Measurements from ENCODE around the gene ELMO1.
A peak's percentile ranks its signal among the peaks of the same experiment; 100 is the strongest.

ELMO1 gene

DNA sequence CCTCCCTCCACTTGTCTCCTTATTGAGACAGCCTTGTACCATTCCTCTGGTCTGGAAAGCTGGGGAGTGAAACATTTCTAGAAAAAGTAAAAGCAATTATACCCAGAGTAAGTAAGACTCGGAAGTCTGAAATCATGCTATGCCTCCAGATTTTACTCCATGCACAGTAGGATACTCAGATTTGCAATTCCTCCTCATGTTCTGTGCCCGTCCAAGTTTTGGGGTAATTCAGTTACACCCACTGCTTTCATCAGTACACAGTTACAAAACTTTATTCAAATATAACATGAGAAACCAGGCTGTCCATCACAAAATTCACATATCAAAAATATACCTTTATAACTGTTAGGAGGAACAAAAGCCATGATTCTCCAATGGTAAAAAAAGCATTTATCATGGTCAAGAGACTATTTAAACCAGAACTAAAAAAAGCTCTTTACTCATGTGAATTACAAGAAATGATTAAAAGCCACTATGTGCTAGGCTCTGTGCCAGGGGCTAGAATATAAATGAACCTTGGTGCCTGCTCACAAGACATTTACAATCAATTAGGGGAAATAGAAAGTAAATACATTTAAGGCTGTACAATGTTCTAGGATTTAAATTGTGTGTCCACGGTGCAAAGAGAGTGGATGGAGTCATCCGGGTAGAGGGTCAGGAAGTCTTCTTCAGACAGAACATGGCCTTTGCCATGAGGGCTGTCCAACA is 320.2 kb downstream of the ELMO1 start:
- H3K4me3 Mint-ChIP-seq: no peak overlapping the region
- no peaks in the 10 kb centered on the region for H3K27me3 Mint-ChIP-seq
- H3K4me1 Mint-ChIP-seq: peaks cover 17% of the 10 kb centered on the region
- H3K9me3 Mint-ChIP-seq: peaks cover 3% of the 10 kb centered on the region
- H3K27ac Mint-ChIP-seq: peak overlapping the region; percentile 53
- peaks cover 64% of the 10 kb centered on the region for H3K36me3 Mint-ChIP-seq

DNA sequence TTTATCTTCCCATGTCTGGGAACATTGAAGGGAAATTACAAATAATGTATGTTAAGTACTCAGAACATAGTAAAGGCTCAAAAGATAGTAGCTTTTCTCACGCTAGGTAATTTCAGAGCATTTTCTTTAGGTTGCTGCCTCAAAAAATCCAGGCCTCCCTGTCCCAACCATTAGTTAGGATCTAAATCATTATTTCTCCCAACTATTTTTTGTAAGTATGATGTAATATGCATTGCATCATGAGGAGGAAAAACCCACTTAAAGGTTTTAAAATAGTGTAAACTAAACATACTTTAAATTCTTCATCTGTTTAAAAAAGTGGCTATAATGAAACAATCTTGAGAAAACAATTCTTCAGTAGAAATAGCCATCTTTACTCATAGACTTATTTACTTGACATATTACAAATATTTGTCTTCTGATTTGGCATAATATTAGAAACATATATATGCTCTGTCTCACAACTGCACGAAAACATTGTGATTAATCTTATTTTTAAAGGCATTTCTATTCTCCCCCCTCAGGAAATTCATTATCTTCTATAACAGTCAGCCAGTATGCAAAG is 329.3 kb downstream of the ELMO1 start:
- Mint-ChIP-seq H3K4me3 (peak overlapping the region; percentile 19), H3K27ac (no peak overlapping the region), H3K36me3 (peaks cover 27% of the 10 kb centered on the region), H3K4me1 (peaks cover 89% of the 10 kb centered on the region), H3K27me3 (no peaks in the 10 kb centered on the region), H3K9me3 (no peaks in the 10 kb centered on the region)

DNA sequence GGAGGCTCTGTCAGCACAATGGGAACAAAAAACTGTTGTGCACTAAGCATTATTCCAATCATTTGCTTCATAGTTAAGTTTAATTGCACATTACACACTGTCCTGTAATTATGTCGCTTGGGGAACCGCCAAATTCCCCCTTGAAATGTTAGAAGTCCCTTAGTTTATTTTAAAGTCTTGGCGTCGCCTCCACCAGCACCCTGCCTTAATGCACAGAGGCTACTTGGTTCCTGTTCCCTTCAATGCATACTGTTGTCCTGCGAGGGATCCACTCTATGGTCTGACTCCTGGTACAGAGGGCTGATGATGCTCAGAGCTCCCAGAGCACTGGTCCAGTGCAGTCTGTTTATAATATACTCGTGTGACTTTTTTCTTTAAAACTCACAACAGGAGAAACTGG is 330.7 kb downstream of the ELMO1 start:
- no peaks in the 10 kb centered on the region for H3K27me3 Mint-ChIP-seq
- H3K4me1 Mint-ChIP-seq: peaks cover 88% of the 10 kb centered on the region
- H3K9me3 Mint-ChIP-seq: no peaks in the 10 kb centered on the region
- H3K27ac Mint-ChIP-seq: peak overlapping the region; percentile 20
- no peak overlapping the region for H3K4me3 Mint-ChIP-seq
- peaks cover 26% of the 10 kb centered on the region for H3K36me3 Mint-ChIP-seq

DNA sequence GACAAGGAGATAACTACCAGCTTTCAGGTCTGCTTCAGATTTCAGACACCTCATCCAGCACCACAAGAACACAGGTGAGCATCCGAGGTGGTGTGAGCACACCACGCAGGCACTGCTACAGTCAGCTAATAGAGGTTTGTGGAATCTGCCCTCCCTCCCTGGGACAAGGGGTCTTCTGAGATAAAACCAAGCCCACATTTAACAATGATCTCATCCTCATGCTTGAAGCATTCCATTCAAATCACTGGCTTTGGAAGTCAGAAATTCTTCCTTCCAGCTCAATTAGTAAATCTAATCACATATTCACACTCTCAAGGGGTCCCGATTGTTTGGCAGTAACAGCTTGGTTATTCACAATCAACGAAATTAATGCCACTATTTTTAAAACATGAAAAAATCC is 331.4 kb downstream of the ELMO1 start:
- H3K4me1 Mint-ChIP-seq: peaks cover 83% of the 10 kb centered on the region
- H3K27me3 Mint-ChIP-seq: no peaks in the 10 kb centered on the region
- H3K27ac Mint-ChIP-seq: no peak overlapping the region

DNA sequence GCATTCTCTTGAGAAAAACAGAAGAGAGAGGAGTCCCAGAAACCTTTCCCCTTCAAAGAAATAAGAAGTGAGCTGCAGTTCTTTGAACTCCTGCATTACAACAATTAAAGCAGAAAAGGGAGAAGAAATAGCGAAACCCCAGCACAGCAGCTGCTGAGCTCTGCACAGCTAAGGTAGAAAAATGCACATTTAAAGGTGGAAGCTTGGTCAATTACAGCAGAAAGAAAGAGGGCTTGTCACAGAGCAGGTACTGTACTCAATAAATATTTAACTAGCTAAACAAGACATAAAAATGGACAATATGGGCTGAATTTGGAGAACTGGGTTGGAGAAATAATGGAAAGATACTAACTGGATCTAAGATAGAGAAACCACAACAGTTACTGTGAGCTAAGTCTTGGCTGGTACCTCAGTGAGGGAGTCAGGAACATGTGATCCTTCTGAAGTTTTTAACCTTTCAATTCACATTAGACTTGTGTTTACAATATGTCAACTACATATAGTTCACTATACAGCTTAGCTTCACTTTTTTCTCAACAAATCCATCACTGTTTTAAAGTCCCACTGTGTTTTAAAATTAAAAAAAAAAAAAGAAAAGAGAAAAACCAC is 332.5 kb downstream of the ELMO1 start:
- Mint-ChIP-seq H3K4me3 (peak overlapping the region; percentile 6), H3K36me3 (peaks cover 23% of the 10 kb centered on the region), H3K9me3 (no peaks in the 10 kb centered on the region), H3K27me3 (no peaks in the 10 kb centered on the region), H3K27ac (peak overlapping the region; percentile 2), H3K4me1 (peaks cover 74% of the 10 kb centered on the region)

More for the DNA sequence above, 331.4 kb downstream of the ELMO1 start:
- Mint-ChIP-seq H3K36me3 (peaks cover 22% of the 10 kb centered on the region), H3K9me3 (no peaks in the 10 kb centered on the region), H3K4me3 (no peak overlapping the region)

DNA sequence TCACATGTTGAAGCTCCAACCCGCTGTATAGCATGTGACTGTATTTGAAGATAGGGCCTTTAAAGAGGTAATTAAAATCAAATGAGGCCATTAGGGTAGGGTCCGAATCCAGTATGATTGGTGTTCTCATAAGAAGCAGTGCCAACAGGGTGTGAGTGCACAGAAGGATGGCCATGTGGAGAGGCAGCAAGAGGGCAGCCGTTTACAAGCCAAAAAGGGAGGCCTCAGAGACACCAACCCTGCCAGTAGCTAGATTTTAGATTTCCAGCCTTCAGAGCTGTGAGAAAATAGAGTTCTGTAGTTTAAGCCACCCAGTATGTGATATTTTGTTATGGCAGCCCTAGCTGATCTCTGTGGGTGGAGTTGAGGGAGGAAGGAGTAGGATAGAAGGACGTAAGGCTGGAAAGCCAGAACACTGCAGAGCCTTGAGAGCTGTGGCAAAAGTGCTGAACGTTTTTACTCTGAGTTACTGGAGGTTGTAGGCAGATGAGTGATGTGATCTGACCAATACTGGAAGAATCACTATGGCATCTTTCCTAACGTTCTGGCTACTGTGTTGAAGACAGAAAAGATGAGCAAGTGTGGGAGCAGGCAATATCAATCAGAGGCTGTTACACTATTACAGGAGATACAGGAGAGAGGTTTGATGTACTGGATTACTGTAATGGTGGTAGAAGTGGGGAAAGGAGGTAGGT is 334.9 kb downstream of the ELMO1 start:
- peaks cover 75% of the 10 kb centered on the region for H3K4me1 Mint-ChIP-seq
- peaks cover 26% of the 10 kb centered on the region for H3K36me3 Mint-ChIP-seq
- no peak overlapping the region for H3K4me3 Mint-ChIP-seq
- H3K27me3 Mint-ChIP-seq: no peaks in the 10 kb centered on the region
- peak overlapping the region; percentile 3 for H3K27ac Mint-ChIP-seq
- no peaks in the 10 kb centered on the region for H3K9me3 Mint-ChIP-seq

DNA sequence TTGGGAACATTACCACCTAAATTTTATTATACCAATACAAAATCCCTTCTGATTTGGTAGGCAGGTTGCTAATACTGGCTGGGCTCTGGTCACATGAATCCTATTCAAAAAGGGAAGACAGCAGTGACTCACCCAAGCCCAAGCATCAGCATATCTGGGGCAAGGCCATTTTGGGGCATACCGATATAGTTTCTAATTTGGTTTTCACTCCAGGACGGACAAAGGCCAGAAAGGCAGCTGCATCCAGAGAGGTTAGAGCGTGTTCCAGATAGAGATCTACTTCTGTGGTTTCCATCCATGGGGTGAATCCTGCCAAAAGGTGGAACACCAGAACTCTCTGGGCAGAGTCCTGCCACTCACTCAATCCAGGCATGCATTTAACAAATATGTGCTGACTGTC is 335.8 kb downstream of the ELMO1 start:
- Mint-ChIP-seq H3K9me3 (no peaks in the 10 kb centered on the region), H3K27ac (no peak overlapping the region), H3K27me3 (no peaks in the 10 kb centered on the region), H3K36me3 (peaks cover 26% of the 10 kb centered on the region), H3K4me3 (no peak overlapping the region), H3K4me1 (peaks cover 75% of the 10 kb centered on the region)

DNA sequence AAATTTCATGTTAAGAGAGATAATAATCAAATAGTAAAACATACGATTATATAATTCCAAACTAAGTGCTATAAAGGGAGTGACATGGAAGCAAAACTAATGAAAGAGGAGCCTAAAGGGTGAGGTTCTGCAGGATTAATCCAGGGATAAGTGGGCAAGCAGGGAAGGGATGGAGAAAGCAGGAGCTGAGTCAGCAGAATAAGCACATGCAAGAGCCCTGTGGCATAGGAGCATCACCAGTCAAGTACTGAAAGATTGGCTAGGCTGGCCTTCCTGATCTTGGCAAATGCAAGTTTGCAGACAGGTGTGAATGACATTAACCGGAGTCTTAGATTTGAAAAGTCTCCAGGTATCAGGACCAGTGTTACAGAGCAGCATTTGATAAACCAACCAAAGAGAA is 336.4 kb downstream of the ELMO1 start:
- H3K4me1 Mint-ChIP-seq: peaks cover 76% of the 10 kb centered on the region
- peaks cover 31% of the 10 kb centered on the region for H3K36me3 Mint-ChIP-seq
- H3K4me3 Mint-ChIP-seq: no peak overlapping the region
- H3K27me3 Mint-ChIP-seq: no peaks in the 10 kb centered on the region
- no peaks in the 10 kb centered on the region for H3K9me3 Mint-ChIP-seq
- H3K27ac Mint-ChIP-seq: no peak overlapping the region

DNA sequence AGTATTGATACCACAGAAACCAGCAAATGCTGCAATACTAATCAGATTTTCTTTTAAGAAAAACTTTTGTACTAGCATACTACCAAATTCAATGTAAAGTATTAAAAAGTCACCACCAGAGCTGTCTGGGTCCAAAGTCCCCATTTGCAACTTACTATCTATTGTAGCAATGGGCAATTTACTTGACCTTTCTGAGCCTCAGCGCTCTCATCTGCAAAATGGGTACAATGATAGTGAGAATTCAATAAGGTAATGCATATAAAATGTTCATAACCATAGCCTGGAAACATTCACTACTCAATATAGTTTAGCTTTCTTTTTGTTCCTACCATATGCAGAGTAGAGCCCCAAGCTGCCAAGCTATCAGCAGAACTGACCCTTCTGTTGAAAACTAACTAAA is 337.2 kb downstream of the ELMO1 start:
- H3K4me1 Mint-ChIP-seq: peaks cover 74% of the 10 kb centered on the region
- no peaks in the 10 kb centered on the region for H3K9me3 Mint-ChIP-seq

DNA sequence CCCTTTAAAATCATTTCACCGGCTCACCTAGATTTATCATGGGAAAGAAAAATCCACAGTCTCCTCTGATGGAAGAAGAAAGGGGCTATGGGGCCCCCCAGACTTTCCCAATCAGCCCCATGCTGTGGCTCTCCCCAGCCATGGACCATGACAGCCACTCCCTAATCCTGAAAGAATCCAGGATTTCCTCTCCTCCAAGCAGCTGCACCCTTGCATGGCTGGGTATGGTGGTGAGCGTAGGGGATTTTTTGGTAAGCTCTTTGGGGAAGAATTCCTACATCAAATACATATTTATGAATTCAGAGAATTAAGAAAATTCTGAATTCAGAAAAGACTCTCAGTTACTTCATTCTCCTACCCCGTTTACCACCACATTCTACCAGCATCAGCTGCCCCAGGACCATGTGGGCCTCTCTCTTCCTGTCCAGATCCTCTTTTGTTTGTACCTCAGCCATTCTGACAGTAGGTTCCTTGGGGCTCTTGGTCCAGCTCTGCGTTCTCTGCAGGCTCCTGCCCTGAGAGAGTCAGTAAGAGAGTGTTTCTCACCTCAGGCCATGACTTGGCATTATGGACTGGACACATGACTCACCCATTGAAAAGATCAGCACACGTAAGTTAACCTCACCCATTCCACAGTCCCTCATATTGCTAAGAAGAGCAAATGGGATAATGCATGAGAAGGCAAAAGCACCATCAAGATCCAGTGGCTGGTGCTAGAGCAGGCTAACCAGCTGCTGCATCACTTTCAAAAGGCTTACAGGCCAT is 337.8 kb downstream of the ELMO1 start:
- no peaks in the 10 kb centered on the region for H3K27me3 Mint-ChIP-seq
- H3K36me3 Mint-ChIP-seq: peaks cover 31% of the 10 kb centered on the region
- peaks cover 68% of the 10 kb centered on the region for H3K4me1 Mint-ChIP-seq
- H3K9me3 Mint-ChIP-seq: no peaks in the 10 kb centered on the region
- H3K4me3 Mint-ChIP-seq: no peak overlapping the region
- no peak overlapping the region for H3K27ac Mint-ChIP-seq

More for the DNA sequence above, 337.2 kb downstream of the ELMO1 start:
- Mint-ChIP-seq H3K4me3 (no peak overlapping the region), H3K27ac (no peak overlapping the region), H3K36me3 (peaks cover 31% of the 10 kb centered on the region), H3K27me3 (no peaks in the 10 kb centered on the region)

DNA sequence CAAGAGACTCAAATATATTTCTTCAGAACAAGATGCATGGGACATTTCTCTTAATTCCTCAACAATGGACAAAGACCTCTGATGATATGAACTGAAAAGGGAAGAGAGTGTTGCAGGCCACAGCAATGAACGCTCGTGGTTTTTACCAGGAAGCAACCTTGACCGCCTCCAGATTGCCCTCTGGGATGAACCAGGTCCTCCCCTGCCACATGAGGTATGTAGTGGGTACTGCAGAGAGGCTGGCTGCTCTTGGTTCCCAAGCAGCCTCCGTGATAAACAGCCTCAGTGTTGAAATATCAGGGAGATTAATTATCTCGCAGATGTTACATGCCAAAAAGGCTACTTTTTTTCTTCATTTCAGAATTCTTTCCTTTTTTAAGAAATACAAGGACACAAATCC is 338.8 kb downstream of the ELMO1 start:
- no peak overlapping the region for H3K27ac Mint-ChIP-seq
- H3K9me3 Mint-ChIP-seq: no peaks in the 10 kb centered on the region

DNA sequence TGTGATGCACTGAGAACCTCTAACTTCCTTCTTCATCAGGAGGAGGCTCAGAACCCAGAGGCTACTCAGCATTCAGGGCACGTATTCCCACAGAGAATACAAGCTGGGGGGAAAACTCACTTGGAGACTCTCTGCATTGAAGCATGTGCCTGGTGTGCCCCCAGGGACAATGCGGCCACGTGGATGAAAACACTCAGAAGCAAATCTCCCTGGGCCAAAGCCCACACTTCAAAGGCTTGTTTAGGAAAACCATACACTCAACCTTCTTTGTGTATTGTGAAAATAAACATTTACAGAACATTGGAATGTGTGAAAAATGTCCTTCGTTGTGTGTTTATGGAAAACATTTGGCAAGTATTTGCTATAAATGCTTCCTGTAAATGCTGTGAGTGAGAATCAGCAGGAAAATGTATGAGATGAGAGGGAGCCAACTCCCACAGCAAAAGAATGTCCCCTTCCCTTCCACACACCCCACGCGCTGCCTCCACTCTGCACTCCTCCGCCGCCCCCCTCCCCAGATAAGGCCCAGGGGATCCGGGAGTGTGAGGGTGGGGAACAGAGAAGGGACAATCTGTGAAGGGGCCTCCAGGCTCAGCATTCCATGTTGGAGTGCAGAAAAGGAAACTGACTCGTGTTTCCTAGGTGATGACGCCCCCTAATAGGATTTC is 339.5 kb downstream of the ELMO1 start:
- H3K36me3 Mint-ChIP-seq: peaks cover 26% of the 10 kb centered on the region

More for the DNA sequence above, 338.8 kb downstream of the ELMO1 start:
- H3K4me1 Mint-ChIP-seq: peaks cover 62% of the 10 kb centered on the region
- no peaks in the 10 kb centered on the region for H3K27me3 Mint-ChIP-seq
- peaks cover 27% of the 10 kb centered on the region for H3K36me3 Mint-ChIP-seq
- no peak overlapping the region for H3K4me3 Mint-ChIP-seq

DNA sequence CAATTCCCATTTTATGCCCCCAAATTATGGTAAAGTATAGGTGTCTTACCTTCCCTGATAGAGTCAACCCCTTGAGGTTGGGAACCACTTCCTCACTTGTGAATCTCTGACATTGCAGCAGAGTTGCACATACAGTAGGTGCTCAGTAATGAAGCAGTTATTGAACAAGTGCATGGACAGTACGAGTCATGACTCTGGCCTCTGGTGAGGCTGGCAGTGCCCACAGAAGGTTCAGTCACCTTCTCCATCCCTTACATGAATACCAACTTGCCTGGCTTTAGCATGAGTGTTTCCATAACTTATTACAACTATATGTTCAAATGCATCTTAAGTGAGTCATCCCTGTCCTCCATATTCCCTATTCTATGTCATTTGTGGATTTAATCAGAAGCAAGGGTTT is 340.0 kb downstream of the ELMO1 start:
- H3K4me1 Mint-ChIP-seq: peaks cover 58% of the 10 kb centered on the region
- H3K4me3 Mint-ChIP-seq: no peak overlapping the region
- H3K27ac Mint-ChIP-seq: peak overlapping the region; percentile 42
- no peaks in the 10 kb centered on the region for H3K9me3 Mint-ChIP-seq
- H3K36me3 Mint-ChIP-seq: peaks cover 23% of the 10 kb centered on the region
- H3K27me3 Mint-ChIP-seq: no peaks in the 10 kb centered on the region

More for the DNA sequence above, 339.5 kb downstream of the ELMO1 start:
- H3K4me3 Mint-ChIP-seq: no peak overlapping the region
- no peaks in the 10 kb centered on the region for H3K27me3 Mint-ChIP-seq
- peaks cover 62% of the 10 kb centered on the region for H3K4me1 Mint-ChIP-seq
- no peaks in the 10 kb centered on the region for H3K9me3 Mint-ChIP-seq
- peak overlapping the region; percentile 42 for H3K27ac Mint-ChIP-seq

DNA sequence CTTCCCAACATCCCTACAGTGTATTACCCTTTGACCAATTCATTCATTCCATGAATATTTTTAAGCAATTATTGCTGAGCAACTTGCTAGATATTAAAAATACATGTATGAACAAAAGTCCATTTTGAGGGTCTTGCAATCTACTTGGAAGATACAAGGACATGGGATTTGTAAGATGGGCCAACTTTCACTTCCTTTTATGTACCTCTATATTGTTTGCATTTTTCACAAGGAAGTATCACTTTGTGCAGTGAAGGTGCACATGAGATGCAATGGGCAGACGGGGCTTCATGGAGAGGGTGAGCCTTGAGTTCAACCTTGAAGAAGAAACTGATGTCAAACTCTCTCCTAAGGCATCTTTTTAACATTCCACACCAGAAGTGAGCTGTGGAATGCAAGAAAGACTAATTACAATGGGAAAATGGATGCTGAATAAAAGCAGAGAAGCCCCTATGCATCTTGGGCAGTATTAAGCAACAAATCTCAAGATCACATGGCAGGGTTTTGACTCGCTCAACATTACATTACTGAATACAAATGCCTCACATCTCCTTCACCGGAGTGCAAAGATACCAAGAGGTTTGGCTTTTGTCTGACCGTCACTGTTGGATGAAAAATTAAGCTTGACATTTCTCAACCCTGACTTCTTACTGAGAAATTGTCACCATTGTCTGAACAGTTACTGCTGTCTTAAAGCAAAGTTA is 341.5 kb downstream of the ELMO1 start:
- H3K27ac Mint-ChIP-seq: no peak overlapping the region
- no peaks in the 10 kb centered on the region for H3K27me3 Mint-ChIP-seq
- no peak overlapping the region for H3K4me3 Mint-ChIP-seq
- H3K4me1 Mint-ChIP-seq: peaks cover 62% of the 10 kb centered on the region
- H3K36me3 Mint-ChIP-seq: peaks cover 18% of the 10 kb centered on the region
- no peaks in the 10 kb centered on the region for H3K9me3 Mint-ChIP-seq
